ENCODE measurements around the gene SNRPA. TPM values are rescaled to one million over a fixed set of nuclear protein-coding genes. Genes with fewer than 3 reads are reported as not detected.

SNRPA gene
- total RNA-seq (2021), result 119 and 147 TPM in 2 replicates
- Bru-seq, nascent RNA, result percentile 93 among the genes with signal in this experiment
- BruChase-seq, experiment 1, labeled RNA remaining after a 2-hour chase, result percentile 77 among the genes with signal in this experiment
- BruChase-seq, experiment 2, labeled RNA remaining after a 6-hour chase, result percentile 90 among the genes with signal in this experiment
- long read RNA-seq, transcript SNRPA-201 (6 exons, 1,621 nt), result major isoform, 142 of 173 reads
- long read RNA-seq, partial matches to known transcripts, result 8 of 173 reads
- long read RNA-seq, other reads (novel, unspliced or antisense), result 22 of 173 reads

- Histone ChIP-seq H2AFZ (peak within 1 kb of the TSS; percentile 74), H3K4me3 (peak within 1 kb of the TSS; percentile 95), H3K36me3 (ENCODE audit: low read depth) (peaks cover 23% of the 10 kb centered on the region; the same call in 1 of the 2 replicates), H3K4me1 (replicated peaks; ENCODE audit: insufficient read depth) (peaks cover 39% of the 10 kb centered on the region), H3K27ac (peak within 1 kb of the TSS; percentile 91), H3F3A (ENCODE audit: insufficient read depth, low read depth) (peaks cover 11% of the 10 kb centered on the region), H3K9me2 (ENCODE audit: insufficient read depth) (no peaks in the 10 kb centered on the region), H3K9me3 (ENCODE audit: insufficient read depth, low read depth) (no peaks in the 10 kb centered on the region), H3K79me2 (ENCODE audit: low read depth) (peaks cover 64% of the 10 kb centered on the region), H4K20me1 (ENCODE audit: insufficient read depth) (peaks cover 32% of the 10 kb centered on the region), H3K4me2 (peak within 1 kb of the TSS; percentile 92), H3K27me3 (ENCODE audit: insufficient read depth, low read depth) (no peaks in the 10 kb centered on the region)
- intact Hi-C loops (cut with micrococcal nuclease; ENCODE audit: unreplicated experiment), result loop anchor here (1.0 to 5.0 kb wide), 8 partner anchors 15 to 513 kb away; partner anchors contain the start of genes COQ8B, EGLN2, HNRNPUL1 and NUMBL
- TF ChIP-seq CTCF (conservative IDR thresholded peaks at IDR 0.05) (no peak), EZH2 (IDR thresholded peaks at IDR 0.05; ENCODE audit: low read depth) (no peak)
- ChIA-PET CTCF (no interaction called here), POLR2A (ENCODE audit: unreplicated experiment) (interaction anchor here (0.5 to 1.0 kb wide), 16 partner anchors 15 to 985 kb away, joined by 3 to 22 read pairs (median 4); partner anchors contain the start of genes B9D2, RAB4B and SERTAD1)
- BruUV-seq (replicated peaks), result no TSS peak
- DNase-seq, result peak; percentile 95 to 97
These were observed at the start of gene SNRPA for GRCh38 chr19:40750874-40751537. Gene SNRPA, plus strand, starts transcription at chr19:40751203. Its CDS starts 206 bp downstream, at chr19:40751409.

- Histone ChIP-seq H3K9me2 (ENCODE audit: insufficient read depth) (no peaks in the 10 kb centered on the region), H3K27ac (no peak overlapping the region), H3K27me3 (ENCODE audit: insufficient read depth, low read depth) (no peaks in the 10 kb centered on the region), H3K4me2 (no peak overlapping the region), H3K79me2 (ENCODE audit: low read depth) (no peaks in the 10 kb centered on the region), H4K20me1 (ENCODE audit: insufficient read depth) (no peaks in the 10 kb centered on the region), H3F3A (ENCODE audit: insufficient read depth, low read depth) (no peaks in the 10 kb centered on the region), H2AFZ (no peak overlapping the region), H3K9me3 (ENCODE audit: insufficient read depth, low read depth) (no peaks in the 10 kb centered on the region), H3K4me3 (no peak overlapping the region), H3K4me1 (replicated peaks; ENCODE audit: insufficient read depth) (no peaks in the 10 kb centered on the region), H3K36me3 (ENCODE audit: low read depth) (no peaks in the 10 kb centered on the region)
- CTCF ChIA-PET, result interaction anchor here (0.6 kb wide), 1 partner anchor 39 kb away, joined by 4 read pairs; no protein-coding TSS in a partner anchor
- no peak for DNase-seq
- intact Hi-C loops (cut with micrococcal nuclease; ENCODE audit: unreplicated experiment), result no loop called here
- no peak for TF ChIP-seq CTCF (conservative IDR thresholded peaks at IDR 0.05)
- no peak for TF ChIP-seq EZH2 (IDR thresholded peaks at IDR 0.05; ENCODE audit: low read depth)
- POLR2A ChIA-PET (ENCODE audit: unreplicated experiment), result interaction anchor here (0.6 kb wide), 1 partner anchor 276 kb away, joined by 6 read pairs; the partner anchor contains the start of gene SERTAD1
- no TSS peak for BruUV-seq (replicated peaks)
These were observed 49.2 kb upstream of the SNRPA start for GRCh38 chr19:40701758-40702157.

- no peak overlapping the region for H3K27ac ChIP-seq
- H3K27me3 ChIP-seq (ENCODE audit: insufficient read depth, low read depth), result no peaks in the 10 kb centered on the region
- H3K36me3 ChIP-seq (ENCODE audit: low read depth), result no peaks in the 10 kb centered on the region
- no peaks in the 10 kb centered on the region for H3K9me3 ChIP-seq (ENCODE audit: insufficient read depth, low read depth)
- H4K20me1 ChIP-seq (ENCODE audit: insufficient read depth), result no peaks in the 10 kb centered on the region
- no peaks in the 10 kb centered on the region for H3F3A ChIP-seq (ENCODE audit: insufficient read depth, low read depth)
- H3K9me2 ChIP-seq (ENCODE audit: insufficient read depth), result no peaks in the 10 kb centered on the region
- no peak overlapping the region for H3K4me2 ChIP-seq
- no peaks in the 10 kb centered on the region for H3K79me2 ChIP-seq (ENCODE audit: low read depth)
- ChIA-PET CTCF (interaction anchor here (0.6 kb wide), 1 partner anchor 40 kb away, joined by 4 read pairs; no protein-coding TSS in a partner anchor), POLR2A (ENCODE audit: unreplicated experiment) (interaction anchor here (0.6 kb wide), 1 partner anchor 277 kb away, joined by 6 read pairs; the partner anchor contains the start of gene SERTAD1)
- TF ChIP-seq EZH2 (IDR thresholded peaks at IDR 0.05; ENCODE audit: low read depth) (no peak), CTCF (conservative IDR thresholded peaks at IDR 0.05) (peak; percentile 48; the same call in 1 of the 2 replicates)
- intact Hi-C loops (cut with micrococcal nuclease; ENCODE audit: unreplicated experiment), result no loop called here
- no peak overlapping the region for H3K4me3 ChIP-seq
- no TSS peak for BruUV-seq (replicated peaks)
- no peak overlapping the region for H2AFZ ChIP-seq
- DNase-seq, result no peak
- no peaks in the 10 kb centered on the region for H3K4me1 ChIP-seq (replicated peaks; ENCODE audit: insufficient read depth)
These were observed 48.5 kb upstream of the SNRPA start for GRCh38 chr19:40702337-40703012.
